ENCODE results near the gene CHST2. TPM values are rescaled to one million over a fixed set of nuclear protein-coding genes. Genes with fewer than 3 reads are reported as not detected.

CHST2 gene
- total and polyA plus RNA-seq, 4 donors: 4.1 to 53.3 (median 18.4) TPM

DNA sequence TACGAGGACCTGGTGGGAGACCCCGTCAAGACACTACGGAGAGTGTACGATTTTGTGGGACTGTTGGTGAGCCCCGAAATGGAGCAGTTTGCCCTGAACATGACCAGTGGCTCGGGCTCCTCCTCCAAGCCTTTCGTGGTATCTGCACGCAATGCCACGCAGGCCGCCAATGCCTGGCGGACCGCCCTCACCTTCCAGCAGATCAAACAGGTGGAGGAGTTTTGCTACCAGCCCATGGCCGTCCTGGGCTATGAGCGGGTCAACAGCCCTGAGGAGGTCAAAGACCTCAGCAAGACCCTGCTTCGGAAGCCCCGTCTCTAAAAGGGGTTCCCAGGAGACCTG lies 2.5 kb downstream of the CHST2 start:
- H3K9ac ChIP-seq (ENCODE audit: insufficient read depth in 1 of 2, low read length in 2 of 2): peak overlapping the region in 1 of 2 donors; percentile 84
- H3K9me3 ChIP-seq (ENCODE audit: control insufficient read depth in 4 of 4, insufficient read depth in 3 of 4, low read length in 3 of 4): no peaks in the 10 kb centered on the region
- no peak for ATAC-seq (ENCODE audit: insufficient read depth, low FRiP score)
- peaks cover 0 to 12% (median 0%) of the 10 kb centered on the region in 3 donors for H3K27me3 ChIP-seq (ENCODE audit: control insufficient read depth in 3 of 3, insufficient read depth in 3 of 3, low read length in 2 of 3)
- peaks cover 0 to 50% (median 10%) of the 10 kb centered on the region in 5 donors for H3K4me1 ChIP-seq (ENCODE audit: control insufficient read depth in 5 of 5, insufficient read depth in 5 of 5, low read length in 5 of 5)
- DNase-seq: peak in 1 of 3 donors; percentile 12
- peaks cover 0 to 57% (median 15%) of the 10 kb centered on the region in 4 donors for H3K36me3 ChIP-seq (ENCODE audit: control insufficient read depth in 4 of 4, insufficient read depth in 4 of 4, low read length in 4 of 4)
- no peak overlapping the region for H3K4me3 ChIP-seq
- TF ChIP-seq, protein P1, sequence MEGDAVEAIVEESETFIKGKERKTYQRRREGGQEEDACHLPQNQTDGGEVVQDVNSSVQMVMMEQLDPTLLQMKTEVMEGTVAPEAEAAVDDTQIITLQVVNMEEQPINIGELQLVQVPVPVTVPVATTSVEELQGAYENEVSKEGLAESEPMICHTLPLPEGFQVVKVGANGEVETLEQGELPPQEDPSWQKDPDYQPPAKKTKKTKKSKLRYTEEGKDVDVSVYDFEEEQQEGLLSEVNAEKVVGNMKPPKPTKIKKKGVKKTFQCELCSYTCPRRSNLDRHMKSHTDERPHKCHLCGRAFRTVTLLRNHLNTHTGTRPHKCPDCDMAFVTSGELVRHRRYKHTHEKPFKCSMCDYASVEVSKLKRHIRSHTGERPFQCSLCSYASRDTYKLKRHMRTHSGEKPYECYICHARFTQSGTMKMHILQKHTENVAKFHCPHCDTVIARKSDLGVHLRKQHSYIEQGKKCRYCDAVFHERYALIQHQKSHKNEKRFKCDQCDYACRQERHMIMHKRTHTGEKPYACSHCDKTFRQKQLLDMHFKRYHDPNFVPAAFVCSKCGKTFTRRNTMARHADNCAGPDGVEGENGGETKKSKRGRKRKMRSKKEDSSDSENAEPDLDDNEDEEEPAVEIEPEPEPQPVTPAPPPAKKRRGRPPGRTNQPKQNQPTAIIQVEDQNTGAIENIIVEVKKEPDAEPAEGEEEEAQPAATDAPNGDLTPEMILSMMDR (IDR thresholded peaks at IDR 0.05; ENCODE audit: control extremely low read depth, extremely low read depth): no peak
- 93 to 96% methylated on average over 16 of the region's 16 CpGs for WGBS, 2 donors
- H3K27ac ChIP-seq (ENCODE audit: low read depth in 1 of 2, low read length in 1 of 2): no peak overlapping the region

DNA sequence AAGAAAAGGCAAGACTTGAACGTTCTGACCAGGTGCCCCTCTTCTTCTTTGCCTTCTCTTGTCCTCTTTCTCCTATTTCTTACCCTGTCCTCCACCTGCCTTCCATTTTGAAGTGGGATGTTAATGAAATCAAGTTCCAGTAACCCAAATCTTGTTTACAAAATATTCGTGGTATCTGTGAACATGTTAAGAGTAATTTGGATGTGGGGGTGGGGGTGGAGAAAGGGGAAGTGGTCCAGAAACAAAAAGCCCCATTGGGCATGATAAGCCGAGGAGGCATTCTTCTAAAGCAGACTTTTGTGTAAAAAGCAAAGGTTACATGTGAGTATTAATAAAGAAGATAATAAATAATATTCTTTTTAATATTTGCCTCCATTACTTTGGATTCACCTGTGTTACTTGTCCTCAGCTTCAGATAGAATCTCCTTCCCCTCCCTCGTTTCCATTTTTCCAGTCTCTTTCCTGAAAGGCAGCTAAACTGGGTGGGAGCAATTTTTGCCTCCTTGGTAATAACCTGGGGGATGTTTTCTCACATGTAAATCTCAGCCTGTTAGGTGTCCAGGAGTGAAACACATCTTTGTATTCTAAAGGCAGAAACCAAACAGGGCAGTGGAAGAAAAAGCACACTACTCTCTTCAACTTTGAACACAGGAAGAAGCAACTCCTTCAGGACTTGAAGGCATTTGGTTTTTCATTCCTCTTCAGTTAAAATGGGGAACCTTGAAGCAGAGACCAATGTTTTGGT lies 3.2 kb downstream of the CHST2 start:
- ATAC-seq (ENCODE audit: insufficient read depth, low FRiP score): no peak
- TF ChIP-seq, protein P1 (IDR thresholded peaks at IDR 0.05; ENCODE audit: control extremely low read depth, extremely low read depth): no peak
- 42 to 54% methylated on average over 4 of the region's 4 CpGs for WGBS, 2 donors
- peak in 2 of 3 donors; percentile 32 to 35 for DNase-seq
- H3K36me3 ChIP-seq (ENCODE audit: control insufficient read depth in 4 of 4, insufficient read depth in 4 of 4, low read length in 4 of 4): peaks cover 0 to 63% (median 17%) of the 10 kb centered on the region in 4 donors
- peak overlapping the region in 1 of 2 donors; percentile 84 for H3K9ac ChIP-seq (ENCODE audit: insufficient read depth in 1 of 2, low read length in 2 of 2)
- no peak overlapping the region for H3K4me3 ChIP-seq
- H3K27ac ChIP-seq (ENCODE audit: low read depth in 1 of 2, low read length in 1 of 2): no peak overlapping the region
- H3K9me3 ChIP-seq (ENCODE audit: control insufficient read depth in 4 of 4, insufficient read depth in 3 of 4, low read length in 3 of 4): no peaks in the 10 kb centered on the region
- H3K27me3 ChIP-seq (ENCODE audit: control insufficient read depth in 3 of 3, insufficient read depth in 3 of 3, low read length in 2 of 3): peaks cover 0 to 9% (median 0%) of the 10 kb centered on the region in 3 donors
- peaks cover 0 to 50% (median 11%) of the 10 kb centered on the region in 5 donors for H3K4me1 ChIP-seq (ENCODE audit: control insufficient read depth in 5 of 5, insufficient read depth in 5 of 5, low read length in 5 of 5)

DNA sequence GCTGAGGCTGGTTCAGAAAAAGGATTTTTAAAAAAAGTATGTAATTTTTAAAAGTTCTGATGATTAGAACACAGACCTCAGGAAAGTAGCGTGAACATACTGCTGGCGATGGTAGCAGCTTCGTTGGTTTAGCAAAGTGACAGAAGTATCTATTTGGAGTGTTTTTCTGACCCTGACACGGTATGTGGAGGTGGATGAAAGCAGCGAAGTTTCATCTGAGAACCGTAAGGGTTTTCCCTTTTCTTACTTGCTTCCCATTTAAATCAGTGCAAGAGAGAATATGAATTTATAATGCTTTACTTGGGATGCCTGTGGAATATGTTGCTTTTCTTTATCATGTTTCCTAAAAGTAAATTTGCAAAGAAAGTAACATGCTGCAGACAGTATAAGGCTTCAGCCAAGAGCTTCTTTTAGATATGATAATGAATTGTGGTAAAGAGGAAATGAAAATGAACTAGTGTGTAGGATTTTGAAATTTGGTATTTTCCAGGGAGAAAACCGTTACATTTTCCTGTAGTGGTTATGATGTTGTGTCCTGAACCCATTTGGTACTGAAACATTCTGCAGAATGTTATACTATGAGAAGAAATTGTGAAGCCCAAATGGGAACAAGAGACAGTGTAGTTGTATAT lies 3.9 kb downstream of the CHST2 start:
- ATAC-seq (ENCODE audit: insufficient read depth, low FRiP score) (no peak), DNase-seq (peak in 2 of 3 donors; percentile 42 to 43)
- H3K4me1 ChIP-seq (ENCODE audit: control insufficient read depth in 5 of 5, insufficient read depth in 5 of 5, low read length in 5 of 5): peaks cover 0 to 50% (median 11%) of the 10 kb centered on the region in 5 donors
- 61 to 69% methylated on average over 7 of the region's 7 CpGs for WGBS, 2 donors
- peaks cover 0 to 70% (median 19%) of the 10 kb centered on the region in 4 donors for H3K36me3 ChIP-seq (ENCODE audit: control insufficient read depth in 4 of 4, insufficient read depth in 4 of 4, low read length in 4 of 4)
- no peak overlapping the region for H3K4me3 ChIP-seq
- peaks cover 0 to 2% (median 0%) of the 10 kb centered on the region in 3 donors for H3K27me3 ChIP-seq (ENCODE audit: control insufficient read depth in 3 of 3, insufficient read depth in 3 of 3, low read length in 2 of 3)
- peak overlapping the region; percentile 26 to 84 for H3K9ac ChIP-seq (ENCODE audit: insufficient read depth in 1 of 2, low read length in 2 of 2)
- H3K9me3 ChIP-seq (ENCODE audit: control insufficient read depth in 4 of 4, insufficient read depth in 3 of 4, low read length in 3 of 4): no peaks in the 10 kb centered on the region
- TF ChIP-seq, protein P1 (IDR thresholded peaks at IDR 0.05; ENCODE audit: control extremely low read depth, extremely low read depth): no peak
- no peak overlapping the region for H3K27ac ChIP-seq (ENCODE audit: low read depth in 1 of 2, low read length in 1 of 2)
